Activated naive CD8-positive, alpha-beta T cell treated with anti-CD3 and anti-CD28 coated beads, Interleukin-2, amount 10 ng/mL, durations not matched to agents 7 days and 5 days (primary cell): Measurements from ENCODE around the gene MUC13. TPM values are rescaled to one million over a fixed set of nuclear protein-coding genes. Genes with fewer than 3 reads are reported as not detected.

Experiments
- ATAC-seq: fragments of 150-1000 bp; cut with Tn5 transposase; one replicate; pipeline ENCODE4 v1.10.0; 2021; ENCODE audit warnings: low read depth, moderate library complexity
- POLR2A ChIA-PET: fragments of 350-600 bp; sonication (Branson Sonifier 250); formaldehyde crosslinking; loops from one replicate; lab custom pipeline; 2021; ENCODE audit warnings: antibody characterized with exemption; lab: Charles Lee
- DNase-seq: peaks from one replicate; pipeline ENCODE4 v3.0.0; 2021
- H3K27ac Mint-ChIP-seq: one replicate; pipeline ENCODE4 v1.8.0; 2022; ENCODE audit warnings: mild to moderate bottlenecking, mixed read lengths
- H3K27me3 Mint-ChIP-seq: one replicate; pipeline ENCODE4 v1.8.0; 2022; ENCODE audit warnings: mild to moderate bottlenecking, moderate library complexity, mixed read lengths
- H3K36me3 Mint-ChIP-seq: one replicate; pipeline ENCODE4 v1.8.0; 2021; ENCODE audit warnings: mild to moderate bottlenecking, mixed read lengths
- H3K4me1 Mint-ChIP-seq: one replicate; pipeline ENCODE4 v1.8.0; 2021; ENCODE audit warnings: mixed read lengths
- H3K4me3 Mint-ChIP-seq: one replicate; pipeline ENCODE4 v1.8.0; 2022; ENCODE audit warnings: mild to moderate bottlenecking, moderate library complexity, mixed read lengths
- H3K9me3 Mint-ChIP-seq: one replicate; pipeline ENCODE4 v1.8.0; 2021; ENCODE audit warnings: mixed read lengths
- total RNA-seq, 2 experiments: library from RNA; stranded (reverse); gene quantifications; one replicate each; pipeline ENCODE4 v1.2.3, GENCODE V29; 2021

The MUC13 gene
- total RNA-seq, 2 experiments from 2014 or later: not detected

DNA sequence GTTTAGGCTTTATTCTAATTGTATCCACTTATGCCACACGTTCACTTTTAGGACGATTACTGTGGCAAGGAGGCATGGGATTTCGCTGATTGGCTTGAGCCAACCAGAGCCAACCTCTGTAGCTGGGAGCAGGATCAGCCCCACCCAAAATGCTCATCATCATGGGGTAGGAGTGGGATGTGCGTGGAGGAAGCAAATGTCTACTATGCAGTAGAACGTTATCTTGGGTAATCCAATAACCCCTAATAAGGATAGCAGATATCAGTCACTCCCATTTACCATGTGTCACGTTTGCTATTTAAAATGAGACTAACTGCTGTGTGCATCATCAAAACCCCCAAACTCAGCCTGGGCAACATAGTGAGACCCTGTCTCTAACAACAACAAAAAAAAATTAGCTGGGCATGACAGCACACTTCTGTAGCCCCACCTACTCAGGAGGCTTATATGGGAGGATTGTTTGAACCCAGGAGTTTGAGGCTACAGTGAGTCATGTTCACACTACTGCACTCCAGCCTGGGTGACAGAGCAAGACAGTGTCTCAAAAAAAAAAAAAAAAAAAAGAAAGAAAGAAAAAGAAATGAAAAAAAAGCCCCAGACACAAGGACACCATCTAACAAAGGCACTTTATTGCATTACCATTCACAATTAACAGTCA lies 29.6 kb downstream of the MUC13 start:
- POLR2A ChIA-PET: no interaction called here
- no peak for DNase-seq
- H3K4me3 Mint-ChIP-seq: no peak overlapping the region

GRCh38 chr3:124903896-124904834 lies 30.4 kb downstream of the MUC13 start:
- Mint-ChIP-seq H3K27ac (no peak overlapping the region), H3K36me3 (no peaks in the 10 kb centered on the region), H3K4me1 (no peaks in the 10 kb centered on the region), H3K27me3 (peaks cover 31% of the 10 kb centered on the region), H3K4me3 (no peak overlapping the region), H3K9me3 (no peaks in the 10 kb centered on the region)
- no peak for ATAC-seq
- POLR2A ChIA-PET: no interaction called here
- no peak for DNase-seq

More for the DNA sequence above, 29.6 kb downstream of the MUC13 start:
- Mint-ChIP-seq H3K36me3 (no peaks in the 10 kb centered on the region), H3K4me1 (no peaks in the 10 kb centered on the region), H3K9me3 (no peaks in the 10 kb centered on the region), H3K27me3 (peaks cover 31% of the 10 kb centered on the region), H3K27ac (no peak overlapping the region)
- ATAC-seq: no peak

- H3K27ac Mint-ChIP-seq: no peak overlapping the region
- ATAC-seq: no peak
- no peaks in the 10 kb centered on the region for H3K9me3 Mint-ChIP-seq
- no peaks in the 10 kb centered on the region for H3K4me1 Mint-ChIP-seq
- DNase-seq: no peak
- peaks cover 5% of the 10 kb centered on the region for H3K27me3 Mint-ChIP-seq
- POLR2A ChIA-PET: interaction anchor here (0.6 kb wide), 1 partner anchor 136 kb away, joined by 4 read pairs; no protein-coding TSS in a partner anchor
- H3K4me3 Mint-ChIP-seq: no peak overlapping the region
- no peaks in the 10 kb centered on the region for H3K36me3 Mint-ChIP-seq
Measured at GRCh38 chr3:124896824-124897526, 37.6 kb downstream of the MUC13 start.

- ATAC-seq (no peak), DNase-seq (no peak)
- Mint-ChIP-seq H3K27me3 (peaks cover 6% of the 10 kb centered on the region), H3K27ac (no peak overlapping the region), H3K4me3 (no peak overlapping the region), H3K36me3 (no peaks in the 10 kb centered on the region), H3K9me3 (no peaks in the 10 kb centered on the region), H3K4me1 (no peaks in the 10 kb centered on the region)
- POLR2A ChIA-PET: no interaction called here
Measured at GRCh38 chr3:124895756-124896155, 38.8 kb downstream of the MUC13 start.

GRCh38 chr3:124893526-124893925 lies 41.0 kb downstream of the MUC13 start:
- Mint-ChIP-seq H3K4me1 (no peaks in the 10 kb centered on the region), H3K36me3 (no peaks in the 10 kb centered on the region), H3K9me3 (no peaks in the 10 kb centered on the region), H3K4me3 (no peak overlapping the region), H3K27me3 (peaks cover 22% of the 10 kb centered on the region), H3K27ac (no peak overlapping the region)
- DNase-seq: no peak
- POLR2A ChIA-PET: no interaction called here
- no peak for ATAC-seq

- ATAC-seq (no peak), DNase-seq (no peak)
- Mint-ChIP-seq H3K9me3 (no peaks in the 10 kb centered on the region), H3K4me1 (peaks cover 5% of the 10 kb centered on the region), H3K4me3 (no peak overlapping the region), H3K27me3 (peaks cover 33% of the 10 kb centered on the region), H3K36me3 (no peaks in the 10 kb centered on the region), H3K27ac (no peak overlapping the region)
- POLR2A ChIA-PET: no interaction called here
Measured at GRCh38 chr3:124890573-124891190, 43.9 kb downstream of the MUC13 start.

- ATAC-seq (no peak), DNase-seq (no peak)
- Mint-ChIP-seq H3K9me3 (no peaks in the 10 kb centered on the region), H3K27ac (no peak overlapping the region), H3K36me3 (no peaks in the 10 kb centered on the region), H3K4me3 (peak overlapping the region; percentile 71), H3K4me1 (peaks cover 5% of the 10 kb centered on the region), H3K27me3 (peaks cover 52% of the 10 kb centered on the region)
- POLR2A ChIA-PET: no interaction called here
Measured at GRCh38 chr3:124888482-124889441, 45.8 kb downstream of the MUC13 start.

GRCh38 chr3:124887932-124888298 lies 46.6 kb downstream of the MUC13 start:
- no peak overlapping the region for H3K27ac Mint-ChIP-seq
- POLR2A ChIA-PET: no interaction called here
- ATAC-seq: no peak

DNA sequence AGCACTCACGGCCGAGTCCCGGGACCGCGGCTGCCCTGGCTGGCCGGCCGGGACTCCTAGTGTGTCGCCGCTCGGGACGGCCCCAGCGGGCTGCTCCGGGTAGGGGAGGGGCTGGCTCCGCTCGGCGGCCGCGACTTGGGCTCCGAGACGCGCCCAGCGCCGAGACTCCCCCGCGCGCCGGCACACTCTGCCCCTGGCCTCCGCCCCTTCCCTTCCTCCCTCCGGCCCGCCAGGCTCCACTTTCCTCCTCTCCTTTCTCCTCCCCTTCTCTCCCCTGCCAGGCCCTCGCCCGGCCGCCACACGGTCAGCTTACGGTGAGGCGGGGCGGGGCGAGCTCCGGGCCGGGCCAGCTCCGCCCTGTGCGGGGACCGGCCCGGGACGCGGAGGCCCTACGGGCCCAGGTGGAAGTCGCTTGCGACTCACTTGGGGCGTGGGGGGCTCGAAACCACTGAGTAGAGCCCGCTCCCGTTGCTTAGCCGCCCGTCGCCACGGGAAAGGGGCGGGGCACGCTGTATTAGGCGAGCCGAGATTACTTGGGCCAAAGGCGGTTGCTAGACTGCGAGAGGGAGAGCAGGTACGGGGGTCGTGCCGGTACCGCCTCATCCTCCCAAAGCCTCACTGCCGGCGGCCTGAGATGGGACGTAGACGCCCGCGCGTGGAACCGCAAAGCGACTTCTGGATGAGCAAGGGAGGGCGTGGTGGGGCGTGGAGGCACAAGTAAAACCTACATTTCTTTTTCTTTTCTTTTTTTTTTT lies 47.2 kb downstream of the MUC13 start, which contains the start of gene ITGB5:
Gene ITGB5 (minus strand): TSS at position 189 of the 755 bp plus-strand sequence. CDS start 365 bp downstream, outside the sequence.
- Mint-ChIP-seq H3K9me3 (no peaks in the 10 kb centered on the region), H3K27ac (no peak within 1 kb of the TSS), H3K4me3 (peak within 1 kb of the TSS; percentile 71), H3K27me3 (peaks cover 58% of the 10 kb centered on the region), H3K4me1 (peaks cover 5% of the 10 kb centered on the region), H3K36me3 (no peaks in the 10 kb centered on the region)
- peak; percentile 52 for DNase-seq
- POLR2A ChIA-PET: no interaction called here
- peak; percentile 52 for ATAC-seq

More at GRCh38 chr3:124887932-124888298, 46.6 kb downstream of the MUC13 start:
- Mint-ChIP-seq H3K4me1 (peaks cover 5% of the 10 kb centered on the region), H3K27me3 (peaks cover 58% of the 10 kb centered on the region), H3K4me3 (peak overlapping the region; percentile 71), H3K36me3 (no peaks in the 10 kb centered on the region), H3K9me3 (no peaks in the 10 kb centered on the region)
- DNase-seq: no peak

DNA sequence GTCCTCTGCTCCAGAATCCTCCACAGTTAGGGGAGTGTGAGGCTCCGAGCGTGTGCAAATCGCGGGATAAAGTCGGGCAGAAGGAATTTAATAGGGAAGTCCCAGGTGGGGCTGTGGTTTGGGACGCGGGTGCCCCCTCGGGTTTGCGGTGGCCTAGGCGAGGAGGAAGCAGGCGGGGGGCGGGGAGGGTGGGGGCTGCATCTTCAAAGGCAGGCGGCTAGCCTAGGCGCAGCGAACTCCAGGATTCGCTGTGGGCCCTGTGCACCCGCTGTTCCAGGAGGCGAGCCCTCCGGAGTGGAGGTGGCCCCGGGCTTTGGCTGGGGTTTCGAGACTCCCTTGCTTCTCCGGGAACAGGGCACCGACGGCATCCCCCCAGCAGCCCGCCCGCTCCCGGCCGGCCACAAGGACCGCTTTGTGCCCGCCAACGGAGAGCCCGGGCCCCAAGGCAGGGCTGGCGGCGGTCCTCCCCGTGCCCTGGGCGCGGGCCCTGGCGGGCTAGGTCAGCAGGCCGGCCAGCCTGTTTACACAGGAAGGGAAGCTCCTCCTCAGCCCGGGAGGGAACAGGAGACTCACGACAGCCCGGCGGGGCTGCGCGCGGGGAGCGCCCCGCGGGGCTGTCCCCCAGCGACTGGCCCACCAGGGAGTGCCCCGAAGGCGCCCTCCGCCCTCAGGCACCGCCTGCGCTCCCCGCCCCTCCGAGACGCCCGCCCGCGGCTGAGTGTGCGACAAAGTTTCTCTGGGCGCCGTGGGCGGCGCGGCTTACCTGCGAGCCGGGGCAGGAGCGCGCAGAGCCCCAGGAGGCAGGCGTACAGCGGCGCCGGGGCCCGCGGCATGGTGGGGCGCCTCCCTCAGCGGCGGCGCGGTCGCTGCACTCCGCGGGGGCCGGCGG lies 48.1 kb downstream of the MUC13 start:
- Mint-ChIP-seq H3K9me3 (no peaks in the 10 kb centered on the region), H3K4me3 (peak overlapping the region; percentile 64), H3K27ac (no peak overlapping the region), H3K36me3 (no peaks in the 10 kb centered on the region), H3K27me3 (peaks cover 61% of the 10 kb centered on the region), H3K4me1 (peaks cover 5% of the 10 kb centered on the region)
- ATAC-seq (peak; percentile 71), DNase-seq (peak; percentile 56)
- POLR2A ChIA-PET: no interaction called here
